Subcutaneous adipose tissue (tissue), 4 donors: ENCODE measurements around the gene PDE2A. TPM values are rescaled to one million over a fixed set of nuclear protein-coding genes. Genes with fewer than 3 reads are reported as not detected.

Source experiments
- total RNA-seq, 4 donors: library from RNA; depleted of rRNA; stranded (reverse); fragments of >200 nt; gene quantifications; one replicate each; pipeline ENCODE4 v1.1.0, GENCODE V29; 2016
- TF ChIP-seq, protein P1 (sequence below): fragments of 450-650 bp; IDR thresholded peaks from one replicate; pipeline ENCODE4 v1.5.1; 2016; ENCODE audit warnings: low read depth, mild to moderate bottlenecking, control low read depth, antibody characterized with exemption, moderate library complexity

The PDE2A gene
- total RNA-seq, 4 donors from 2014 or later, result 51.2 to 325 (median 74.5) TPM

DNA sequence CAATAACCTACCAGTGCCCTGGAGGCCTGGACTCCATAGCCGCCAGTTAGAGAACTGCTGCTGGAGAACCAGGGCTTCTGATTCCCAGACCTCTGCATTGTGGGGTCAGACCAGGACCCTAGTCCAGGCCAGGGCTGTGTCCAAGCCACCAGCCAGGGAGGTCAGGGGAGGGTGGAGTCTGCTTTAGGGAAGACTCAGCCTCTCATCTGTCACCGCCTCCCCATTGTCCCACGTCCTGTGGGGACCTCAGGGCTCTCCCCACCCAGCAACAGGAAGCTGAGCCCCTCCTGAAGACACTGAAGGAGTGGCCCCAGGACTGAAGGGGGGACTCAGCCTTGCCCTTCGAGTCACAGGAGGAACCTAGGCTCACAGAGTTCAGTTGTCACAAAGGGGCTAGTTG is 41.2 kb downstream of the PDE2A start:
- TF ChIP-seq, protein P1, sequence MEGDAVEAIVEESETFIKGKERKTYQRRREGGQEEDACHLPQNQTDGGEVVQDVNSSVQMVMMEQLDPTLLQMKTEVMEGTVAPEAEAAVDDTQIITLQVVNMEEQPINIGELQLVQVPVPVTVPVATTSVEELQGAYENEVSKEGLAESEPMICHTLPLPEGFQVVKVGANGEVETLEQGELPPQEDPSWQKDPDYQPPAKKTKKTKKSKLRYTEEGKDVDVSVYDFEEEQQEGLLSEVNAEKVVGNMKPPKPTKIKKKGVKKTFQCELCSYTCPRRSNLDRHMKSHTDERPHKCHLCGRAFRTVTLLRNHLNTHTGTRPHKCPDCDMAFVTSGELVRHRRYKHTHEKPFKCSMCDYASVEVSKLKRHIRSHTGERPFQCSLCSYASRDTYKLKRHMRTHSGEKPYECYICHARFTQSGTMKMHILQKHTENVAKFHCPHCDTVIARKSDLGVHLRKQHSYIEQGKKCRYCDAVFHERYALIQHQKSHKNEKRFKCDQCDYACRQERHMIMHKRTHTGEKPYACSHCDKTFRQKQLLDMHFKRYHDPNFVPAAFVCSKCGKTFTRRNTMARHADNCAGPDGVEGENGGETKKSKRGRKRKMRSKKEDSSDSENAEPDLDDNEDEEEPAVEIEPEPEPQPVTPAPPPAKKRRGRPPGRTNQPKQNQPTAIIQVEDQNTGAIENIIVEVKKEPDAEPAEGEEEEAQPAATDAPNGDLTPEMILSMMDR, result no peak

GRCh38 chr11:72631806-72632731 is 42.2 kb downstream of the PDE2A start:
- TF ChIP-seq, protein P1, result no peak

DNA sequence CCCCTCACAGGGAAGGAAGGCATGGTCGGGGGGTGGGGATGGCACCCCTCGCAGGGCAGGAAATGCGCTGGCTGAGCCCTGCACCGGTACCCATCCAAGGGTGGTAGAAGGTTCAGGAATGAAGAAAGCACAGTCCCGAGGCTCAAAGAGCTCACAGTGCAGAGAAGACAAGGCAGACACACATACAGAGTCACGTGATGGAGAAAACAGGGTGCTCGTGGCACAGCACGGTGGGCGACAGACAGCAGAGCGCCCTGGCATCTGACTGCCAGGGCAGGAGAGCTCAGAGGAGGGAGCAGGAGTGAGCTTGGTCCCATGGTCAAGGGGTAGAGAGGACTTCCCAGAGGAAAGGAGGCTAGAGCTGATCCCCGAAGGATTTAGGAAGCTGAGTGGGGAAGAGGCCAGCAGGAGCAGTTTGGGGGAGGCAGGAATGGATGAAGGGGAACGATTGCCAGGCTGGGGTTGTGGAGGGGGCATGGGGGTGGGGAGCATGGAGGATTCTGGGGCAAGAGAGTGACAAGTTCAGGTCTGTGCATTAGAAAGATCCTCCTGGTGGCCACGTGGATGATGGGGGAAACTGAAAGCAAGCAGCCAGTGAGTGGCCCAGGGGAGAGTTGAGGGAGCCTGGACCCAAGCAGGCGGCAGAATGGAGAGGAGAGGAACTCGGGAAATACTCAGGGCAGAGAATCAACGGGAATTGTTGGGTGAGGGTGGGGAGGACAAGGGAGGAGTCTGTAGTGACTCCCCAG is 43.9 kb downstream of the PDE2A start:
- TF ChIP-seq, protein P1, result no peak

- TF ChIP-seq, protein P1, result no peak
Measured at GRCh38 chr11:72629266-72629665, 45.0 kb downstream of the PDE2A start.

DNA sequence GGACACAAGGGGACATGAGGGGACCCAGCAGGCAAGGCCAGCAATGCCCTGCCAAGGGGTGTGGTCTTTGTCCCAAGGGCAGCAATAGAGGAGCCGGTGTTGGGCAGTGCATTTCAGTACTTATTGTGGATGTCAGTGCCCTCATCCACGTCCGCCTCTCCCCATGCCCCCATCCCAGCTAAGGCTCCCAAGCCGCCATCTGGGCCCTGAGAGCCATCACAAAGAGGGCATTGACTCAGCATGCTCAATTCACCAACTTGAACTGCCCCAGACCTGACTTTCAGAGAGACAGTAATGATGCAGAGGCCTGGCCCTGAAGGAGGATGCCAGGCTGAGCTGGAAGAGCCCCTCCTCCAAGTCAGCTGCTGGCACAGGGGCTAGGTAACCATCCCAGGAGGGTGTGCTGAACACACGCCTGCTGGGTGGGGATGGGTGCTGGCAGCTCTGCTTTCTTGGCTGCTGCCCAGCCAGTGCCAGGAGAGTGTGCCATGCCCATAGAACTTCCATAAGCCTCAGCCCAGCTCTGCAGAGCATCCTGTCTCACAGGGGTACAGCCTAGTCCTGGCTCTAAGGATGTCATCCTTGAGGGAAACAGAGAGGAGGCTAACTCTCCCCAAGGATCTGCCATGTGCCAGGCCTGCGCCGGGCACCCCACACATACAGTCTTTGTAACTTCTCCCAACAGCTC is 46.5 kb downstream of the PDE2A start:
- TF ChIP-seq, protein P1, result no peak

- TF ChIP-seq, protein P1, result no peak
Measured at GRCh38 chr11:72626414-72626936, 47.7 kb downstream of the PDE2A start.
